RPMI8226 (cell line): Measurements from ENCODE around the gene FBXO2.

Experiments used
- DNase-seq: peaks from one replicate; pipeline ENCODE4 v3.0.0-alpha.2; 2015

Gene FBXO2

DNA sequence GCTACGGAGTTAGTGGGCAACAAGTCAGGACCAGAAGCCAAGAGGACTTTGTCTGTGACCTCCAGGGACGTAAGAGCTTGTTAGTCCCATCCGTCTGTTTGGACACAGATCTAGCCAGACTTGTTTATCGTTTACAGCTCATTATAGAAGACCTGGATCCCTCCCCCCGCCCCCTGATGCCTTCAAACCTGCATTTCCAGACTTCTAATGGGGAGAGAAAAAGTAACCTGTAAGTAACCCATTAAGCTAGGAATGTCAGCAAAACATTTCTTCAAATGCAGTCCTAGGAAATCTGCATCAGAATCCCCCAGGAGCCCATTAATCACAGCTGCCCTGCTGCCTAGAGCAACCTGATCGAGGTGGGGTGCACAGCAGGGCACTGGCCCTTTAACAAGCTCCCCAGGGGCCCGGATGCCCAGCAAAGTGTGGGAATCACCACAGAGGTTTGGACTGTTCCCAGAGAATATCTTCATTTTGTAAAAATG, 28.1 kb upstream of the FBXO2 start:
- DNase-seq, result no peak

DNA sequence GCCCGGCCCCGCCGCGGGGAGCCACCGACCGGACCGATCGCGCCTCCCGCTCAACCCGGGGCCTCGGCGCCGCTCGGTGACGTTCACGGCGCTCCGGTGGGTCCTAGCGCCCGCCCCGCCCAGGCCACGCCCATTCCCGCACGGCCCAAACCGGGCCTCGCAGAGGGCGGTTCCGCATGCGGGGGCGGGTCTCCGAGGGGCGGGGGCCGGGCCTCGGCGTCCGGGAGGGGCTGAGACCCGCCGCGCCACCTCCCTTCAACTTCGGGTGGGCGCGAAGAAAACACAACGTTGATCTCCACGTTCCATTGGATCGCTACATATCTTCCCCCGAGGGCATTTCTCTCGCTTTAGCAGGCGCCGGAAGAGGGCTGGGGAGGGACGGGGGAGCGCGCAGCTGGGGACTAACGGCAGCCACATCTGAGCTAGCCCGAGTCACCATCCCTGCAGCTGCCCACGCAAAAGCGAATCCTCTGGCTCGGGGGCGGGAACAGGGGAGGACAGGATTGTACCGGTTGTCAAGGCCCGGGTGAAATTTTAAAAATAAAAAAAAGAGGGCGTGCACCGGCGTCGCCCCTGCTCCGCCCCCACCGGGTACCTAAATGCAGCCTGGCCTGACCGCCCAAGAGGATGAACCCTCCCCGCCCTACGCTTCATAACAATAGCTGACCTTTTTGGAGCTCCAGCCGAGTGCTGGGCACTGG, 27.0 kb upstream of the FBXO2 start, which contains the start of gene MAD2L2:
Gene MAD2L2 (minus strand): TSS at position 78 of the 701 bp plus-strand sequence. CDS start 547 bp downstream, outside the sequence.
- DNase-seq, result peak; percentile 92

DNA sequence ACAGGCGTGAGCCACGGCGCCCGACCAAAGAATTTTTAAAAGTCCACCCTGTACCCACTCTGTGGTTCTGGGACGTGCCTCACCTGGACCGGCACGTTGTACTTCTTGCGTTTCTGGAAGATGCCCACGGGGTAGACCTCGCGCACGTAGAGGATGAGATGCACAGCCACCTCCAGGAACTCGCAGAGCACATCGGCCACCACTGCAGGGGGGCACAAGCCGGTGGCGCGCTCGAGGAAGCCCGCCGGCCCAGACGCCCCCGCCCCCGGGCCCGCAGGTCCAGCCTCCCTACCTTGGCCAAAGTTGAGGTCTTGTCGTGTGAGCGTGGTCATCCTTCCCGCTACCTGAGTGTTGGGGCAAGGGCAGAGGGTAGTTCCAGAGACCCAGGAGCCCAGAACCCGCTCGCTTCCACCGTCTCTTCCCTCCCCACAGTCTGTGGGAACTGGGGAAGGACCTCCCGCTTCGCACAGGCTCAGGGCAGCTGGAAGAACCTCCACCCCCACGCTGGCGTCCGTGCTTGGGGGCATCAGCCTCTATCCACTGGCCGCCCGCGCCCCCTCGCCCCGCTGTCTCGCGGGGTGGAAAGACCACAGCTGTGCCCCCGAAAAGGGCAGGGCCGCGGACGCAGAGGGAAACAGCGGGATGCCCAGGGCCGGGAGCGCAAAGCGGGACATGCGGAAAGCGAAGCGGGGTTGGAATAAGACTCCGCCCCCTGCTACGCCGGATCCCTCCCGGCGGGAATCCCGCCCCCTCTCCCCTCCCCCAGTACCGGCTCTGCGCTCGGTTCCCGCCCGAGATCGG, 26.2 kb upstream of the FBXO2 start:
- DNase-seq, result no peak

DNA sequence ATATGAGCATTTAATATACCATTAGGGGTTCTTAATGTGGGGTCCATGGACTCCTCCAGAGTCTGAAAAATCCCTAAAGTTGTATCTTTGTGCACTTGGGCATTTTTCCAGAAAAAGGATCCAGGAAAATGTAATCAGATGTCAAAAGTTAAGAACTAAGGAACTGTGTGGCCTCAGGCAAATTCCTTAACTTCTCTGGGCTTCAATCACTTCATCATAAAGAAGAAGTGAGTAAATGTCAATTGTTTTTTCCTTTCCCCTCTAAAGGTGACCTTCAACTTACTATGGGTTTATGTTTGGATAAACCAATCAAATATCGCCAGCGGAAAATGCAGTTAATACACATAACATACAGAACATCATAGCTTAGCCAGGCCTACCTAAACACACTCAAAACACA, 24.2 kb upstream of the FBXO2 start:
- no peak for DNase-seq

DNA sequence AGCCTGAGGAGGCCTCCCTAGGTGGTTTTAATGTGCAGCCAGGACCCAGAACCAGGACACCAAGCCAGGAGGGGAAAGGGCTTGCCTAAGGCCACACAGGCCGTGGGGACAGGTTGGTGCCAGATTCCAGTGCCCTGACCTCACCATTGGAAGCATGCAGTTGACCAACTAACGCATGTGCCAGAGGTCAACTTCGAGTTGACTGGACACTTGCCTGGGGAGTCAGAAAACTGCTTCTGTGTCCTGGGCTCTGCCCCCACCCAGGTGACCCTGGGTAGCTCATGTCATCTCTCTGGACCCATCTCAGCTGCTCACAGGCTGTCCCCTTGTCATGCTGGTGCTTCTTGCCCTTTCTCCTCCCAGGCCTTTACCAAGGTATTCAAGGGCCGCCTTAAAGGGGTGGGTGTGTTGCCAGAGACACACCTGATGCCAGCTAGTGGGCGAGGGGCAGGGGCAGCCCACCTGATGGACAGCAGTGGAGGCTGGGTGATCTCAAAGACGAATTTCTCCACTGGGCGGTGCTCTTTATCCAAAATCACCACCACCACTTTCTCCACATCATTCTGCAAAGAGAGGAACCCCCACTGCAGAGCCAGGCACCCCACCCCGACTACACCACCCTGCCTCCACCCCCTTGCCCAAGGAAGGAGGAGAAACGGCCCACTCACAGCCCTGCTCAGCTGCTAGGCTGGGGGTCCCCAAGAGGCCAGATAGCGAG, 22.3 kb upstream of the FBXO2 start:
- DNase-seq, result no peak

DNA sequence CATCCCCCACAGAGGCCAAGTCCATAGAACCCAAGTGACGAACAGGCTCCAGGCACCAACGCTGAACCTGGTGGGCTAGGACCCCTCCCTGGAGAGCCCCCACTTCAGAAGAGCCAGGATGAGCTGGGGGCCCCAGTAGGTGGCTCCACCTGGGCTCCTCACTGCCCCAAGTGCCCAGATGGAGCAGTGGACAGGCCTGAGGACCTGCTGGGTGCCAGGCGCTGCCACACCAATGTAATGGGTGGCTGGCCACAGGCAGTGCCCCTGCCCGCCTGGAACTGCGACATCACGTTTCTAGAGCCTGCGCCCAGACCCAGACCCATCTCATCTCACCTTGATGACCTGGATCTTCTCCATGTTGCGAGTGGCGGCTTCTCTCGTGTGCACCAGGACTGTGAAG, 21.1 kb upstream of the FBXO2 start:
- DNase-seq, result no peak

- DNase-seq, result no peak
Observed at GRCh38 chr1:11674488-11674887, 20.3 kb upstream of the FBXO2 start.

- no peak for DNase-seq
Observed at GRCh38 chr1:11673089-11673769, 19.0 kb upstream of the FBXO2 start.

- DNase-seq, result no peak
Observed at GRCh38 chr1:11671544-11672286, 17.5 kb upstream of the FBXO2 start.

- DNase-seq, result no peak
Observed at GRCh38 chr1:11671205-11671543, 16.9 kb upstream of the FBXO2 start.

DNA sequence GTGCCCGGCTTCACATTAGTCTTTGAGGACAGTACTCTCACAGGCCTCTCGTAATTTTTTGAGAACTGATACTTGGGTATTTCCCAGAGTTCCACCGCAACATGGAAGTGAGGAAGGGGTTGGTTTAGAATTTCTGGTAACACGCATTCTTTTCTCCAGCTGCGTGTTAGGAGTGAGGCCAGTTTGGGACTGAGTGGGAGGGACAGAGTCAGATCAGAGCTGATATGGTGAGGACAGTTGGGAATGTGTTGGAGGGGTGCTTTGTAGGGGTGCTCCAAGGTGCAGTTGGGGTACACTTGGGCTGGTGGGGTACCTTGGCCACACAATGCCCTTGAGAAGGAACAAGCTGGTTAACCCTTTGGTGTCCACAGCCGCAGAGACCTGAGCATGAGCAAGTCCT, 16.5 kb upstream of the FBXO2 start:
- DNase-seq, result no peak

GRCh38 chr1:11668516-11668915, 14.3 kb upstream of the FBXO2 start:
- no peak for DNase-seq

DNA sequence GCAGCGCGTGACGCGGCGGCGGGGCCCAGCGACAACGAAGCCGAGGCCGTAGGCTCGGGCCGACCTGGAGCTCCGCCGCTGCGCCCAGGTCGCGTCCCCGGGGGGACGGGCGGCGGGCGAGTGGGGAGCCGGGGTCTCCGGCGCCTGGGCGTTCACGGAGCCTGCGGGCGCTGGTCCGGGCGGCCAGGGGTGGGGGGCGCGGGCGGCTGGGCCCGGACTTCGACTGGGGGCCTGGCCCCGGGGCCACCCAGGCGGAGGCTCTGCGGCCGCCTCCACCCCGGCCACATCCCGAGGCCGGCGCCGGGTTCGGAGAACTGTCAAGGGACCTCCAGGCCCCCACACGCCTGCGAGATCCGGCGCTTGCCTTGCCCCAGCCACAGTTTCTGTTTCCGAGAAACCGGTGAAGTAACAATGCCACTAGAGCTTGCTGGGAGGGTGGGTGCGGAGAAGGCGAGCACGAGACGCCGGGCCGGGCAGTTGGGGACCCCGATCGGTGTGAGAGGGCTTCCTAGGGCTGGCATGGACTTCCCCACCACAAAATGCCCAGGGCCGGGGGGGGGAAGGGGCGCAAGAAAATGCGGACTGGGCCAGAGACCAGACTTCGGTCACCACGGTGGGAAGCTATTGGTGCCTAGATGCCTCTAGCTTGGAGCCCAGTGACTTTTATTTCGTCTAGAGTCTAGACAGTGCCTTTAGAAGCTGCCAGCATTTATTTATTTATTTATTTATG, 10.3 kb upstream of the FBXO2 start:
- no peak for DNase-seq

GRCh38 chr1:11661103-11661502, 6.9 kb upstream of the FBXO2 start:
- no peak for DNase-seq

DNA sequence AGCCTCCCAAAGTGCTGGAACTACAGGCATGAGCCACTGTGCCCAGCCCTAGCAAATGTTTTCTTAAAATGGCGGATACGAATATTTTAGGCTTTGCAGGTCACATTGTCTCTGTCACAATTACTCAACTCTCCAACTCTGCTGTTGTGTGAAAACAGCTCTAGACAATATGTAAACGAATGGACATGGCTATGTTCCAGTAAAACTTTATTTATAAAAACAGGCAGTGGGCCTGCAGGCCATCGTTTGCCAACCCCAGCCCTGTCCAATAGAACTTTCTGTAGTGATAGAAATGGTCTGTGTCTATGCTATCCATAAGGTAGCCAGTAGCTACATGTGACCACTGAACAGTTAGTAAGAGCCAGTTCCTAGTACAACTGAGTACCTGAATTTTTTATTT, 5.5 kb upstream of the FBXO2 start:
- no peak for DNase-seq

DNA sequence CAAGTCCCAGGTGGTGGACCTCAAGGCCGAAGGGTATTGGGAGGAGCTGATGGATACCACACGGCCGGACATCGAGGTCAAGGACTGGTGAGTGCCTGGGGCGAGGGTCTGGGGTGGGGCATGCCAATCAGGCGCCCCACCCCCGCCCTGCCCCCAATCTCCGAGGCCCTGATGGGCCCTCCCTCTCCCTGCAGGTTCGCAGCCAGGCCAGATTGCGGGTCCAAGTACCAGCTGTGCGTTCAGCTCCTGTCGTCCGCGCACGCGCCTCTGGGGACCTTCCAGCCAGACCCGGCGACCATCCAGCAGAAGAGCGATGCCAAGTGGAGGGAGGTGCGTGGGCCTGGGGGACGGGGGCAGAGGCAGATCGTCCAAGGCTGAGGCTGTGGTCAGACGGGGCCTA, 4.3 kb upstream of the FBXO2 start:
- no peak for DNase-seq

GRCh38 chr1:11657654-11658053, 3.4 kb upstream of the FBXO2 start:
- no peak for DNase-seq

- no peak for DNase-seq
Observed at GRCh38 chr1:11654939-11655808, 945 bp upstream of the FBXO2 start.

GRCh38 chr1:11653861-11654136, 430 bp downstream of the FBXO2 start:
- DNase-seq, result no peak

DNA sequence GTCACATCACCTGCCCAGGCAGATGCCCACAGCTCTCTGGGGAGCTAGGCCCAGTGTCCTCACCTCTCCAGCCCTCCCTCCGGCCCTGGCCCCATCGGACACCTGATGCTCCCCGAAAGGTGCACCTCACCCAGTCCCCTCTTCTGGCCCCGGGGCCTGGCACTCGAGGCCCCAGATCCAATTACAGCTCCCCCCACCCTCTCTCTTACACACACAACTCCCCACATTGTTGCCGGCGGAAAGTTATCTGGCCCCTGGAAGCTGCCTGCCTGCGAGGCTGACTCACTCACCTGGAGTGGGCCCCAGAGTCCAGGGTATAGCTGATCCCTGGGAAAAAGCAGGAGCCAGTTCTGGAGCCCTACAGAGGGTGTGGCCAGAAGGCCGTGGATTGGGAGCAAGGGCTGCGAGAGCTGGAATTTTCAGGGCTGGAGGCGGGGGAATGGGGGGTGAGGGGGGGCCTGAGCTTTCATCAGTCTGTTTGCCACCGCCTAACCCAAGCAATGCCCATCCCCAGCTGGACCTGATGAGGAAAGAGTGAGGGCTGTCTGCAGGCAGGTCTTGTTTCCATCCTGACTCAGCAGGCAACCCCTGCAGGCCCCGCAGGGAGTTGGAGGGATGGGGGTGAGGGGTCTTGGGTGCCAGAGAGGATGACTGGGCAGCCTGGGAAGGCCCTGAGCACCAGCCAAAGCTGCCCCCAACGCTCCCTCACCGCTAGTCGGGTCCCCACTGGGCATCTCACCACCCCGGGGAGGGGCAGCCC, 948 bp downstream of the FBXO2 start:
- DNase-seq, result no peak
